A549 treated with Mapracorat at 1 μM for 4 hours (cell line): ENCODE results near the gene PRKRIP1. TPM values are rescaled to one million over a fixed set of nuclear protein-coding genes. Genes with fewer than 3 reads are reported as not detected.

Experiments used
- total RNA-seq: library from RNA; stranded (reverse); fragments of 200-300 nt; extraction: Qiagen RNA extraction; gene quantifications from 5 replicates; pipeline ENCODE4 v1.2.3, GENCODE V29; 2022

Gene PRKRIP1, protein sequence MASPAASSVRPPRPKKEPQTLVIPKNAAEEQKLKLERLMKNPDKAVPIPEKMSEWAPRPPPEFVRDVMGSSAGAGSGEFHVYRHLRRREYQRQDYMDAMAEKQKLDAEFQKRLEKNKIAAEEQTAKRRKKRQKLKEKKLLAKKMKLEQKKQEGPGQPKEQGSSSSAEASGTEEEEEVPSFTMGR
- 20.1 to 24.6 TPM (median 22.2 TPM) in 5 replicates for total RNA-seq

DNA sequence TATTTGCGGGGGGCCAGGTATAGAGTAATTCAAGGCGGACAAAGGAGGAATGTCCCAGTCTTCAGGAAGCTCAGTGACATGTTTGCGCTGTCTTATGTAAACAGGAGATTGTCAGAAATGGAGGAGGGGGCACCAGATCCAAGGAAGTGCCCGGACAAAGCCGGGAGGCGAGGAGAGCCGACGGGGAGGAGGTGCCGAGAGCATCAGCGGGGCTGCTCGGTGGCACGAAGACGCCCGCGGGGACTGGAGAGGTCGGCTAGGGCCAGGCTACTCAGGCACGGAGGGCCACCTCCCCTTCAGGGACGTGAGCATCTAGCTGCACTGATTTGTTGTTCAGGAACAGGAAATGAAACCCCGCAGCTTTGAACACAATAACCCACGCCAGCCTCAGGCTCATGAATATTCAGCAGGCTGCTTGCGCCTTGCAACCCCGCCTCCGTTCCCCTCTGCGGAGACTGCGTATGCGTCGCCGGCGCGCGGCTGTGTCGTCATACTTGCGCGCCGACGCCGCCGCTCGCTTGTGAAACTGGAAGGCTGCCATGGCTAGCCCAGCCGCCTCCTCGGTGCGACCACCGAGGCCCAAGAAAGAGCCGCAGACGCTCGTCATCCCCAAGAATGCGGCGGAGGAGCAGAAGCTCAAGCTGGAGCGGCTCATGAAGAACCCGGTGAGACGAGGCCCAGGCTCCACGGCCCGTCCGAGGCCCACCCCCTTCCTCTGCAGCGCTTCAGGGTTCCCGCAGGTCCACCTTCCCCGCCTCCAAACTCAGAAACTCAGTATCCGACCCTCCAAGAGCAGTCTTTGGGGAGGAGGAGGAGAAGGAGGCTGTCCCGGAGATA lies at the start of gene PRKRIP1:
PRKRIP1 (plus strand) TSS at position 491 of the 837 bp plus-strand sequence; CDS start at position 540, 49 bp downstream.

DNA sequence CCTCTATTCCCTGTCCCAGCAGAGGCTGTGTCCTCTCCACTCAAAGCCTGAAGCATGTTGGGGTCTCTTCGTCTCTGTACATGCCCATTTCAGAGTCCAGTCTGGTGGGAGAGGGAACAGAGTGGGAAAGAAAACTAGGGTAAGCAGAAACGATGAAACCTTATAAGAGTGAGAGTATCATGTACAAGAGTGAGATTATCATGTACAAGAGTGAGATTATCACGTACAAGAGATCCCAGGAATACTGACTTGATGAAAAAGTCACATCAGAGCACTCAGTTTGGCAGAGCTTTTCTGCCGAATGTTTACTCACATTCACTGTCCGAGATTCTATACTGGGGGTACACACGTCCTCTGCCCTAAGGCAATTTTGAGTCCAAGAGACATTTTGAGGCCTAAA lies 39.8 kb upstream of the PRKRIP1 start, which contains the start of gene SPDYE6:
SPDYE6 (minus strand) TSS at position 101 of the 400 bp plus-strand sequence. CDS start 421 bp downstream, outside the sequence.

DNA sequence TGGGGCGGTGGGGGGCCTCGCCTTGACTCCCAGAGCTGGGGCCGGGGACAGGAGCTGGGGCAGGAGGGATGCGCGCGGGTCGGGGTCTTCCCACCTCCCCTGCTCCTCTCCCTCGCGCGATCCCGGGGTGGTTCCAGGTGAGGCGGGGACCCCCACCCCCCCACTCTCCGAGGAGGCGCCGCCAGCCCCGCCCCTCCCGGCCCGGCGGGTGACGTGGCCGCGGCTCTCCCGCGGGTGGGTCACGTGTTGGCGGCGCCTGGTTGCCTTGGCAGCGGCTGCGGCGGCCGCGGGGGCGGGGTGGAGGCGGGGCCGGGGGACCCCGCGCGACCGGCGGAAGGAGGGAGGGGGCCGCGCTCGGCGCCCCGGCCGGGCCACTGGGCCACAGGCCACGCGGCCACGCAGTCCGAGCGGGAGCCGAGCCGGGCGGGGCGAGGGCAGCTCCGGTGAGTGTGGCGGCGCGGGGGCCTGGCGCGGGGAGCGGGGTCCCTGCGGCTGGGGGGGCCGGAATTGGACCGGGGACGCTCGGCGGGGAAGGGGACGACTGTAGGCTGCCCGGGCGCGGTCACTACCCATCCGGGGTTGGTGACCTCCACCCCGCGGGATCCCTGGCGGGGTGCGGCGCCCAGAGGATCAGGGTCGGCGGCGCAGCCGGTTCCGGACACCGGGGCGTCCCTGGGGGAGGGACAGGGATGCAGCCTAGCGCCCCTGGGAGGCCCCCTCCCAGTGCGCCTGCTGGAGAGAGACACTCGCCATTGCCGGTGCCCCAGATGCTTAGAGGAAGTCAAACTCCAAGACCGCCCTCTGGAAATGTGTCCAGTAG lies 37.3 kb downstream of the PRKRIP1 start, which contains the start of gene ORAI2:
ORAI2 (plus strand) TSS at position 357 of the 820 bp plus-strand sequence. CDS start 5,382 bp downstream, outside the sequence.

DNA sequence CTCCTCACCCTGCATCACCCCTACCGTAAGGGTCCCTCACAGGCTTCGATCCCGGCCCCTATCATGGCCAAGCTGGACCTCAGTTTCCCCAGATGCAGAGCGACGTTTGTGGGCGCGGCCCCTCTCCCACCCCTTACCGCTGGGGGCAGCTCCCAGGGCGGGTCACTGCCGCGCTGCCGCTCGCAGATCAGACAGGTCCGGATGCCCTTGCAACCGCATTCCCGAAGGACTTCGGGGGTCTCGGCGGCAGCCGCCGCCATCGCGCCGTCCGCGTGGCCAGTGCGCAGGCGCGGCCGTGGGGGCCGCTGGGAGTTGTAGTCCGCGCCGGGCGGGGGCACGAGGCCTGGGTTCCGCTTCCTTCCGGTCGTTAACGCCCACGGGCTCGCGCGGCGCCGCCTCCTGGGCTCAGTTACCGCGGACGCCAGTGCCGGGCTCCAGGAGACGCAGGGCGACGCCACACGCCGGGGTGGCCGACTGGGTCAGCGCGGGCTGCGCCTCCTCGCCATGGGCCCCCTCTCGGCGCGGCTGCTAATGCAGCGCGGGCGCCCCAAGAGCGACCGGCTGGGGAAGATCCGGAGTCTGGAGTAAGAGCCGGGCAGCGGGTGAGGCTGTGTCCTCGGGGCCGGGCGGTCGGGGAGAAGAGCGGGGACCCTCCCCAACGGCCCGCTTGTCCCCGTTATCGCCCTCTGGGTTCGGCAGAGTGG lies 68.6 kb downstream of the PRKRIP1 start, which contains the start of the genes ALKBH4 and LRWD1:
ALKBH4 (minus strand) TSS at position 287 of the 704 bp plus-strand sequence; CDS start at position 260, 27 bp downstream.
LRWD1 (plus strand) TSS at position 408 of the 704 bp plus-strand sequence; CDS start at position 505, 97 bp downstream.

Other genes with a start within 250 kb of the PRKRIP1 start
- 1.8 to 3.9 TPM (median 3.5 TPM) in 5 replicates for gene SH2B2, start 109.5 kb upstream of the PRKRIP1 start, total RNA-seq
- not detected in 5 replicates for gene SPDYE6, start 39.9 kb upstream of the PRKRIP1 start, total RNA-seq
- gene ORAI2, start 37.2 kb downstream of the PRKRIP1 start, total RNA-seq = 22.7 to 40.0 TPM (median 33.5 TPM) in 5 replicates
- 9.0 to 12.7 TPM (median 10.7 TPM) in 5 replicates for gene ALKBH4, start 68.5 kb downstream of the PRKRIP1 start, total RNA-seq
- 22.2 to 32.5 TPM (median 30.2 TPM) in 5 replicates for gene LRWD1, start 68.6 kb downstream of the PRKRIP1 start, total RNA-seq
- 102 to 127 TPM (median 105 TPM) in 5 replicates for gene POLR2J, start 82.6 kb downstream of the PRKRIP1 start, total RNA-seq
- gene RASA4B, start 121.4 kb downstream of the PRKRIP1 start, total RNA-seq = 0.77 to 2.2 TPM (median 1.5 TPM) in 5 replicates
- 1.6 to 3.6 TPM (median 2.4 TPM) in 5 replicates for gene UPK3BL2, start 147.3 kb downstream of the PRKRIP1 start, total RNA-seq
- gene SPDYE2, start 154.9 kb downstream of the PRKRIP1 start, total RNA-seq = not detected in 5 replicates
- 11.3 to 52.3 TPM (median 31.8 TPM) in 5 replicates for gene POLR2J3, start 176.2 kb downstream of the PRKRIP1 start, total RNA-seq
- 1.9 to 2.8 TPM (median 2.5 TPM) in 5 replicates for gene RASA4, start 220.4 kb downstream of the PRKRIP1 start, total RNA-seq
- gene UPK3BL1, start 246.4 kb downstream of the PRKRIP1 start, total RNA-seq = 9.7 to 15.3 TPM (median 12.9 TPM) in 5 replicates